Measurements from ENCODE around the gene ARRDC4. TPM values are rescaled to one million over a fixed set of nuclear protein-coding genes. Genes with fewer than 3 reads are reported as not detected.

ARRDC4 gene
- total RNA-seq, 1 experiment from 2014 or later, result 8.7 TPM

DNA sequence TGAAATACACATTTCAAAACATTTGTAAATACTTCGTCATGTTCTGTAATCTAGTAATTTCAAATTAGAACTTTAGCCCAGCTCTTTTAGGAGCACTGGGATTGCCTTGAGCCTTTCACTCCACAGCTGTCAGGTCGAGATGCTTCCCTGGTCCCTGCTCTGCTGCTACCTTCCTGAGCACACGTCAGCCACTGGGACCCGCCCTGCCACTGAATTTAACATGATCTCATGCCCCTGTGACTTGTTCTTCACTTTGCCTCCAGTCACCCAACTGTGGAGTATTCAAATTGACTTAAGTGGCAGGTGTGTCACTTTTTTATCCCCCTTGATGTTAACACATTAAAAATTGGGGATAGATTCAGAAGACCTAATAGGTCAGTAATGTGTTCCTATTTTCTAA lies 3.3 kb downstream of the ARRDC4 start:
- H2BK5ac ChIP-seq (ENCODE audit: insufficient read length, low read length), result no peak overlapping the region
- no peak overlapping the region for H2AFZ ChIP-seq (ENCODE audit: low read length)
- H4K5ac ChIP-seq (ENCODE audit: insufficient read length, low read depth, low read length), result no peak overlapping the region
- H3K27me3 ChIP-seq (ENCODE audit: insufficient read depth, low read length), result no peaks in the 10 kb centered on the region
- H3K4ac ChIP-seq (ENCODE audit: low read depth, low read length), result no peak overlapping the region
- H4K91ac ChIP-seq (ENCODE audit: insufficient read length, low read depth, low read length), result no peak overlapping the region
- no peak overlapping the region for H3K27ac ChIP-seq (ENCODE audit: insufficient read length, low read depth, low read length)
- Mint-ChIP-seq H3K27me3 (ENCODE audit: low read depth) (peaks cover 14% of the 10 kb centered on the region), H3K27ac (peak overlapping the region in 1 of 3 experiments; percentile 49; a peak in 1 of 7 replicates), H3K36me3 (ENCODE audit: insufficient read depth in 1 of 3, low read depth in 3 of 3) (peaks cover 0 to 17% (median 2%) of the 10 kb centered on the region in 3 experiments; a peak in 4 of 7 replicates), H3K9me3 (no peaks in the 10 kb centered on the region), H3K4me1 (peaks cover 10 to 15% of the 10 kb centered on the region in 2 experiments), H3K4me3 (no peak overlapping the region)
- H3K79me1 ChIP-seq (ENCODE audit: insufficient read depth, low read depth, low read length, poor library complexity, severe bottlenecking), result no peaks in the 10 kb centered on the region
- no peak overlapping the region for H3K23ac ChIP-seq (ENCODE audit: insufficient read length, low read depth, low read length)
- no peak overlapping the region for H3K56ac ChIP-seq (ENCODE audit: insufficient read length, low read depth, low read length)
- WGBS (ENCODE audit: extremely low coverage, insufficient read length, low lambda C conversion rate), result no CpG with 5 or more reads among the region's 4 CpGs
- no peak overlapping the region for H3K14ac ChIP-seq (ENCODE audit: insufficient read depth, low read length)
- no peak overlapping the region for H2BK15ac ChIP-seq (ENCODE audit: low read depth, low read length)
- H3K9me3 ChIP-seq (ENCODE audit: control insufficient read depth, low read depth, low read length), result no peaks in the 10 kb centered on the region
- peaks cover 7% of the 10 kb centered on the region for H3K23me2 ChIP-seq (ENCODE audit: insufficient read length, low read depth, low read length, poor library complexity, severe bottlenecking)
- H4K8ac ChIP-seq (replicated peaks; ENCODE audit: insufficient read length, low read depth, low read length), result no peak overlapping the region
- no peak overlapping the region for H2BK12ac ChIP-seq (ENCODE audit: insufficient read length, low read depth, low read length)
- H3K18ac ChIP-seq (ENCODE audit: insufficient read length, low read depth, low read length), result no peak overlapping the region
- no peak overlapping the region for H3K9ac ChIP-seq (ENCODE audit: extremely low read depth, insufficient read length, low read length)
- no peak overlapping the region for H2AK5ac ChIP-seq (ENCODE audit: insufficient read length, low read length)
- TF ChIP-seq, protein P1, sequence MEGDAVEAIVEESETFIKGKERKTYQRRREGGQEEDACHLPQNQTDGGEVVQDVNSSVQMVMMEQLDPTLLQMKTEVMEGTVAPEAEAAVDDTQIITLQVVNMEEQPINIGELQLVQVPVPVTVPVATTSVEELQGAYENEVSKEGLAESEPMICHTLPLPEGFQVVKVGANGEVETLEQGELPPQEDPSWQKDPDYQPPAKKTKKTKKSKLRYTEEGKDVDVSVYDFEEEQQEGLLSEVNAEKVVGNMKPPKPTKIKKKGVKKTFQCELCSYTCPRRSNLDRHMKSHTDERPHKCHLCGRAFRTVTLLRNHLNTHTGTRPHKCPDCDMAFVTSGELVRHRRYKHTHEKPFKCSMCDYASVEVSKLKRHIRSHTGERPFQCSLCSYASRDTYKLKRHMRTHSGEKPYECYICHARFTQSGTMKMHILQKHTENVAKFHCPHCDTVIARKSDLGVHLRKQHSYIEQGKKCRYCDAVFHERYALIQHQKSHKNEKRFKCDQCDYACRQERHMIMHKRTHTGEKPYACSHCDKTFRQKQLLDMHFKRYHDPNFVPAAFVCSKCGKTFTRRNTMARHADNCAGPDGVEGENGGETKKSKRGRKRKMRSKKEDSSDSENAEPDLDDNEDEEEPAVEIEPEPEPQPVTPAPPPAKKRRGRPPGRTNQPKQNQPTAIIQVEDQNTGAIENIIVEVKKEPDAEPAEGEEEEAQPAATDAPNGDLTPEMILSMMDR (conservative IDR thresholded peaks at IDR 0.05), result no peak
- no peak for DNase-seq
- H3T11ph ChIP-seq (ENCODE audit: low read length), result no peak overlapping the region
- no peak overlapping the region for H2BK20ac ChIP-seq (ENCODE audit: low read depth, low read length, poor library complexity, severe bottlenecking)
- H4K20me1 ChIP-seq (ENCODE audit: control insufficient read depth, insufficient read depth, insufficient read length), result no peaks in the 10 kb centered on the region
- no peak overlapping the region for H3K4me2 ChIP-seq (ENCODE audit: insufficient read depth, insufficient read length, low read length)
- H2BK120ac ChIP-seq (ENCODE audit: low read depth, low read length, poor library complexity, severe bottlenecking), result no peak overlapping the region
- H3K79me2 ChIP-seq (ENCODE audit: insufficient read depth, low read length), result no peaks in the 10 kb centered on the region
- no peaks in the 10 kb centered on the region; the same call in 1 of the 2 replicates for H3K4me1 ChIP-seq (ENCODE audit: insufficient read depth, low read length)
